Neutrophil (primary cell): Measurements from ENCODE around the gene PLGRKT.
"Not testable (repeated sequence)": the region's sequence is repeated elsewhere in the genome, so short reads cannot be mapped to it uniquely, and the experiment has no call there.

ENCODE experiments used
- H3K27ac ChIP-seq: fragments of 200-600 bp; sonication (generic); 2 replicates; pipeline ENCODE4 v1.5.1; 2016; ENCODE audit warnings: mild to moderate bottlenecking, moderate library complexity
- H3K27me3 ChIP-seq: fragments of 200-600 bp; sonication (generic); 2 replicates; pipeline ENCODE4 v1.6.0; 2016; ENCODE audit warnings: mild to moderate bottlenecking
- H3K36me3 ChIP-seq: fragments of 200-600 bp; sonication (generic); 2 replicates; pipeline ENCODE4 v1.5.1; 2017
- H3K4me1 ChIP-seq, 2 experiments: fragments of 200-600 bp in 1 of 2; sonication (generic) in 1 of 2; 1 replicate in 1 of 2; 2 replicates in 1 of 2; pipeline versions ENCODE4 v1.5.1 to v1.6.1; 2013 to 2016; ENCODE audit warnings: low read depth in 1 of 2, low read length in 1 of 2, mild to moderate bottlenecking in 1 of 2, moderate library complexity in 1 of 2; ENCODE audit not compliant: control insufficient read depth in 1 of 2, insufficient read depth in 1 of 2
- H3K4me3 ChIP-seq, 2 experiments: fragments of 200-600 bp in 1 of 2; sonication (generic) in 1 of 2; 1 replicate in 1 of 2; 2 replicates in 1 of 2; pipeline ENCODE4 v1.5.1; 2013 to 2016; ENCODE audit warnings: low read depth in 1 of 2, low read length in 1 of 2, mild to moderate bottlenecking in 1 of 2, moderate library complexity in 1 of 2
- H3K9me3 ChIP-seq: fragments of 200-600 bp; sonication (generic); 2 replicates; pipeline ENCODE4 v1.5.1; 2016
- TF ChIP-seq, protein P1 (sequence below): fragments of 200-600 bp; sonication (generic); IDR thresholded peaks from 2 replicates; pipeline ENCODE4 v1.5.1; 2016; ENCODE audit warnings: antibody characterized with exemption

Gene PLGRKT

GRCh38 chr9:5481322-5482040 lies 43.8 kb upstream of the PLGRKT start:
- no peaks in the 10 kb centered on the region for H3K36me3 ChIP-seq
- TF ChIP-seq, protein P1, sequence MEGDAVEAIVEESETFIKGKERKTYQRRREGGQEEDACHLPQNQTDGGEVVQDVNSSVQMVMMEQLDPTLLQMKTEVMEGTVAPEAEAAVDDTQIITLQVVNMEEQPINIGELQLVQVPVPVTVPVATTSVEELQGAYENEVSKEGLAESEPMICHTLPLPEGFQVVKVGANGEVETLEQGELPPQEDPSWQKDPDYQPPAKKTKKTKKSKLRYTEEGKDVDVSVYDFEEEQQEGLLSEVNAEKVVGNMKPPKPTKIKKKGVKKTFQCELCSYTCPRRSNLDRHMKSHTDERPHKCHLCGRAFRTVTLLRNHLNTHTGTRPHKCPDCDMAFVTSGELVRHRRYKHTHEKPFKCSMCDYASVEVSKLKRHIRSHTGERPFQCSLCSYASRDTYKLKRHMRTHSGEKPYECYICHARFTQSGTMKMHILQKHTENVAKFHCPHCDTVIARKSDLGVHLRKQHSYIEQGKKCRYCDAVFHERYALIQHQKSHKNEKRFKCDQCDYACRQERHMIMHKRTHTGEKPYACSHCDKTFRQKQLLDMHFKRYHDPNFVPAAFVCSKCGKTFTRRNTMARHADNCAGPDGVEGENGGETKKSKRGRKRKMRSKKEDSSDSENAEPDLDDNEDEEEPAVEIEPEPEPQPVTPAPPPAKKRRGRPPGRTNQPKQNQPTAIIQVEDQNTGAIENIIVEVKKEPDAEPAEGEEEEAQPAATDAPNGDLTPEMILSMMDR: no peak

GRCh38 chr9:5480919-5481318 lies 43.2 kb upstream of the PLGRKT start:
- H3K9me3 ChIP-seq: no peaks in the 10 kb centered on the region
- H3K4me1 ChIP-seq: peaks cover 0 to 3% of the 10 kb centered on the region in 2 experiments
- no peak overlapping the region for H3K27ac ChIP-seq
- TF ChIP-seq, protein P1: no peak
- H3K4me3 ChIP-seq: no peak overlapping the region
- H3K36me3 ChIP-seq: no peaks in the 10 kb centered on the region
- no peaks in the 10 kb centered on the region for H3K27me3 ChIP-seq

More at GRCh38 chr9:5481322-5482040, 43.8 kb upstream of the PLGRKT start:
- Histone ChIP-seq H3K27me3 (no peaks in the 10 kb centered on the region), H3K4me3 (no peak overlapping the region), H3K27ac (no peak overlapping the region), H3K9me3 (no peaks in the 10 kb centered on the region), H3K4me1 (peaks cover 0 to 3% of the 10 kb centered on the region in 2 experiments)

DNA sequence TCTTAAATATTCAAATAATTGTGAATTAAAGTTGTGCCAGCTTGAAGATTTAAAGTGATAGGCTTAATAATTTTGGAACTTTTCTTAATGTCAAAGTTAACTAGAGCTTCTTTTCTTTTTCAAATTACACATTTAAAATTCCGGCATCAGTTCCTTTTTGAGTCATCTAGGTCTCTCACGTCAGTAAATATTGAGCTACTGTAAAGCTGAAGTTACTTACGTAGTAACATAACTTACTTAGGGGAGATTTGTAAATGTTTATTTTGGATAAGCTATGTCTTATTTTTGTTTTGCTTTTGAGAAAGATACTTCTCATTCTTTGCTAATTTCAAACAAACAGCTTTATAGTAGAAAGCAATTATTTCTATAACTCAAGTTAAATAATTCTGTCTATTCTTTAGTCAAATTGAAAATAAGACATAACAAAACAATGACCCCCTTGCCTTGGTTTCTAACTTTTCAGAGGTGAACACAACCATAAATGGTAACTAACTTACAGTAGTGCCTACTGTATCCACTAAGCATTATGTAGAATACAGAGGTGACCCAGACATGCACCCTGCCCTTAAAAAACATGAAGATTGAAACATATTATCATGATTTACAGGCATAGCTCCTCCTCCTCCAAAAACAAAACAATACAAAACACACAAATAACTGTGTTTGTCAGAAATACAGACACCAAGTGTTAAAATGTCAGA lies 42.4 kb upstream of the PLGRKT start:
- no peaks in the 10 kb centered on the region for H3K27me3 ChIP-seq
- no peaks in the 10 kb centered on the region for H3K36me3 ChIP-seq
- no peaks in the 10 kb centered on the region for H3K9me3 ChIP-seq
- H3K4me1 ChIP-seq: peaks cover 0 to 3% of the 10 kb centered on the region in 2 experiments
- no peak overlapping the region for H3K27ac ChIP-seq
- H3K4me3 ChIP-seq: no peak overlapping the region
- TF ChIP-seq, protein P1: no peak

GRCh38 chr9:5478206-5478605 lies 40.5 kb upstream of the PLGRKT start:
- Histone ChIP-seq H3K27ac (no peak overlapping the region), H3K27me3 (no peaks in the 10 kb centered on the region), H3K4me1 (peaks cover 0 to 3% of the 10 kb centered on the region in 2 experiments), H3K36me3 (no peaks in the 10 kb centered on the region), H3K9me3 (no peaks in the 10 kb centered on the region), H3K4me3 (no peak overlapping the region)
- TF ChIP-seq, protein P1: no peak

GRCh38 chr9:5475611-5476010 lies 37.9 kb upstream of the PLGRKT start:
- H3K9me3 ChIP-seq, H3K4me1 ChIP-seq, H3K27me3 ChIP-seq: not testable (repeated sequence)

GRCh38 chr9:5470816-5471215 lies 33.1 kb upstream of the PLGRKT start:
- H3K36me3 ChIP-seq: no peaks in the 10 kb centered on the region
- TF ChIP-seq, protein P1: no peak
- H3K4me3 ChIP-seq: no peak overlapping the region
- H3K9me3 ChIP-seq: no peaks in the 10 kb centered on the region
- H3K27ac ChIP-seq: no peak overlapping the region
- no peaks in the 10 kb centered on the region for H3K27me3 ChIP-seq
- H3K4me1 ChIP-seq: peaks cover 8 to 13% of the 10 kb centered on the region in 2 experiments

More at GRCh38 chr9:5475611-5476010, 37.9 kb upstream of the PLGRKT start:
- H3K36me3 ChIP-seq, H3K27ac ChIP-seq, H3K4me3 ChIP-seq: not testable (repeated sequence)
